SKM-1 (cell line): ENCODE data around the gene M1AP.
A peak's percentile ranks its signal among the peaks of the same experiment; 100 is the strongest.

Experiments
- DNase-seq: peaks from one replicate; lab custom pipeline; 2025; ENCODE audit not compliant: unreplicated experiment; lab: John Stamatoyannopoulos, UW

M1AP gene

GRCh38 chr2:74648009-74648443 lies at the start of gene M1AP:
TSS of gene M1AP (minus strand) at chr2:74648330. CDS start at chr2:74640275, 8,055 bp downstream.
- no peak for DNase-seq

- no peak for DNase-seq
Observed at GRCh38 chr2:74696829-74697228, 48.7 kb upstream of the M1AP start.

GRCh38 chr2:74695663-74696062 lies 47.5 kb upstream of the M1AP start:
- DNase-seq, result no peak

DNA sequence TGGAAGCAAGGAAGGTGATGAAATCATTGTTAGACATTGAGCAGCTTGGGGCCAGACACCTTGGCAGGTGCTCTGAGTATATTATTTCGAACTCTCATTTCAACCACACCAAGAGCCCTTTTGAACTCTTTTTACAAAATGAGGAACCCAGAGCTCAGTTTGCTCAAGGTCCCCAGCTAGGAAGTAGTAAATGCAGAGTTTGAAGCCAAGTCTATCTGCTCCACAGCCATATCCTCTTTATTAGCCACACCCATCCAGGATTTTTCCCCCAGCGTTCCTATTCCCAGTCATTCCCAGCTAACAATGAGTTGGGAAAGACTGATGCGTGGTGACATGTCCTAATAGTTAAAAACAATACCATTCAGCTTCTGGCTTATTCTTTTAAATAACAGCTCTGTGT lies 46.2 kb upstream of the M1AP start:
- peak; percentile 65 for DNase-seq

GRCh38 chr2:74693668-74694067 lies 45.5 kb upstream of the M1AP start:
- no peak for DNase-seq

DNA sequence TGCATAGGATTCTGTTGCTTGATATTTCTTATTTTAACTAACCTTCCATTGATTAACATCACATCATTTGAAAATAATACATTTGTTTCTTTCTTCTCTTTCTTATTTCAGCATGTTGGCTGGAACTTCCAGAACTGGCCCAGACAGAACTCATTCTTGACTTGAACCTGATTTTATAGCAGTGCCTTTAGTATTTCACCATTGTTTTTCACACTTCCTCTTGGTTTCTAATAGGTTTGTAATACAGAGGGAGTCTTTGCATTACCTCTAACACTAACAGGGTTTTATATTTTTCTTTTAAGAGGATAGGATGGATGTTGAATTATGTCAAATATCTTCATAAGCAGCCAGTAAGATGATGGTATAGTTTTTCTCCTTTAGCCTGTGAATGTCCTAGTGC lies 45.1 kb upstream of the M1AP start:
- peak; percentile 17 for DNase-seq

DNA sequence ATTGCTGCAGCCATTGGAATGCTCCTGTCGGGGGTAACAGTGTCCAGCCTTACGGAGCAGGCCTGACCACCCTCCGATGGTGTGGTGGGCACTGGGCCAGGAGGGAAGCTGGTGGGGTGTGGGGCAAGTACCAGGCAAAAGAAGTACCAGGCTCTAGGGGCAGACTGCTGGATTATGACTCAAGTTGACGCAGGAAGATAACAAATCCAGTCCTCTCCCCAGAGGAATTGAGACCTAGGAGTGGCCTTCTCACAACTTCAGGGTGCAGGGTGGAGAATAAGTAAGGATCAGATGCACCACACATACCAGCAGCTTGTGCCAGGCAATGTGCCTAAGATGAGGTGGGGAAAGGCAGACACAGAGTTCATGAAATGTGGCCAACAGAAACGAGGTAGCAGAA lies 43.8 kb upstream of the M1AP start:
- no peak for DNase-seq

DNA sequence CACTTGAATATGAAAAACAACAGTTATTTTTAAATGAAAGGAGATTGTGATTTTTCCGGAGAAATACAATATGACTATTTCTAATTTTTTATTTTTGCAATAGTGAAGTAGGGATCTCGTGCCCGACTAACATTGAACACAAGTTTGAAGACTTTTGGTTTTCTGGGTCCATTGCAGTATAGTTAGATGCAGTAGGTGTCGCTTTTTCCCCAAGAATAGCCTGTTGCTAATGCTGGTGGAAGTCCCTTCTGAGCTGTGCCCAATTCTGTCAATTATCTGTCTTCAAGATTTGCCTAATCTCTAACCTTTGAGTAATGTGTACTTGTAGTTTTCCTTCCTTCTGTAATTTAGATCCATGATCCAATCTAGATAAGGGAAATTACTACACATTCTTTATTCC lies 42.4 kb upstream of the M1AP start:
- peak; percentile 74 for DNase-seq

DNA sequence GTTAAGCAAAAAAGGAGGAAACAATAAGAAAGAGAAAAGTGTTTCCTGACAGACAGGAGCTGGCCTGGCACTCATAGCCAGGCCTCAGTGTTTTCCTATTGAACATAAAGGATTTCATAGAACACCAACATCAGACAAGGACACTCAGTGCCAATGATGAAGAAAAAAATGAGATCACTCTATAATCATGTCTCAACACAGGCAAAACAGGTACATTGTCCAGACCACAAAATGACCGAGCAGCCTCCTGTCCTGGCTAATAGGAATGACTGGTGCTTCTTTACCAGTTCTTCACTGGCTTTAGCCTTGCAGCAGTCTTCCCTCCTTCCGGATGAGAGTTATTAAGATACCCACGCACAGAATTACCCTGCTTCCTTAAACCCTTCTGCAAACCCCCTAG lies 41.5 kb upstream of the M1AP start:
- DNase-seq, result no peak

GRCh38 chr2:74688881-74689280 lies 40.8 kb upstream of the M1AP start:
- DNase-seq, result no peak

DNA sequence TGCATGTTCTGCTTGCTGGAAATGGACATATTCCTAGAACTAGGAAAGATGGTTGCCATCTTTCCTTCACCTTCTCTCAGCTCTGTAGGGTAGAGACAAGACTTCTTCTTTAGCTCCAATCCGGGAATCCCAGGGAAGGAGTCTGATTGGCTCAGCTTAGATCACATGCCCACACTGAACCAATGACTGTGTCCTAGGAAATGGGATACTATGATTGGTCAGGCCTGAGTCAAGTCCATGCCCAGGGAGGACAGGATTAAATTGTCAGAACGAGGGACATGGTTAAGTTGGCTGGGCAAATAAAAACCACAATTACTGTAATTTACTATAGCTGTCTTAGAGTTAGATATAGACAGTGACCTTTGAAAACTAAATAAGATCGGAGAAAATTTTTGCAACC lies 37.3 kb upstream of the M1AP start:
- no peak for DNase-seq

DNA sequence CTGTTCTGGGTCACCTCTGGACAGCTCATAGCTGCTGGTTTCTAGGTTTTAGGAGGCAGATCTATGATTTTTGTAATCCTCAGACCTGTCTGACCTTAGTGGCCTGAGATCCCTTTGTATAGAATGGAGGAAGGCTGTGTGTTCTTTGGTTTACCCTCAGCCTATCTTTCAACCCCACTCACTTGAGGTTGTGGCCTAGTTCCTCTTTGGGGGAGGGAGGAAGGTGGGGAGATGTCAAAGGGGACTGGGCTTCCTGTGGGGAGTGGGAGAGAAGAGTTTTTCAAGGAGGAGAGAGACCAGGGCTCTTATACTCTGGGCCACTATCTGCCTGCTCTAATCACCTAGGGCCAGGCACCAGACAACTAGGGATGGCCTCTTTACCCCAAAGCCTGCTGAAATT lies 34.4 kb upstream of the M1AP start:
- no peak for DNase-seq

DNA sequence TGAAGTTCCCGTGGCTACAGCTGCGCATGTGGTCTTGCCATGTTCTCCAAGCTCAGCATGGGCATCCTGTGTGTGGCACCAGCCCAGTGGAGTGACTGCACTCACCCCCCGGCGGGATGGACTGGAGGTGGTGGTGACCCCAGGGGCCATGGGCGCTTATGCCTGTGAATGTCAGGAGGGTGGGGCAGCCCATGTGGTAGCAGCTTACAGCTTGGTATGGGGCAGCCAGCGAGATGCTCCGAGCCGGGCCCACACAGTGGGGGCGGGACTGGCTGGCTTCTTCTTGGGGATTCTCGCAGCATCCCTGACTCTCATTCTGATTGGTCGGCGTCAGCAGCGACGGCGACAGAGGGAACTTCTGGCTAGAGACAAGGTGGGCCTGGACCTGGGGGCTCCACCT lies 31.5 kb upstream of the M1AP start:
- DNase-seq, result no peak

DNA sequence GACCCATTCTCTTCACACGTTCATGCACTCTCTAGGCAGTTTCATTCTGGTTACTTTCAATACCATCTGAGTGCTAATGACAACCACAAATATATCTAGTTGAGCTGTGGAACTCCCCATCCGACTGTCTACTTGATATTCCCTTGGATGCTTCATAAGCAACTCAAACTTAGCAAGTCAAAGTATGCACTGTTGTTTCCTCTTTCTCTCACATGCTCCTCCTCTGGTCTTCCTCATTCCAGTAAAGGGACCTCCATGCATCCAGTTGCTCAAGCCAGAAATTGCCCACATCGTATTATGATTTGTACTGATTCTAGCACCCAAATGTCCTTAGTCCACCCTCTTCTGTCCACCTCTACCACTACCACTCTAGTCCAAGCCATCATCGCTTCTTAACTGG lies 28.2 kb upstream of the M1AP start:
- DNase-seq, result no peak

GRCh38 chr2:74675090-74675489 lies 27.0 kb upstream of the M1AP start:
- DNase-seq, result no peak

- DNase-seq, result no peak
Observed at GRCh38 chr2:74673826-74674528, 25.8 kb upstream of the M1AP start.

GRCh38 chr2:74671479-74671878 lies 23.3 kb upstream of the M1AP start:
- no peak for DNase-seq

GRCh38 chr2:74670263-74670662 lies 22.1 kb upstream of the M1AP start:
- DNase-seq, result no peak

- DNase-seq, result no peak
Observed at GRCh38 chr2:74668087-74668486, 20.0 kb upstream of the M1AP start.

- no peak for DNase-seq
Observed at GRCh38 chr2:74659462-74659861, 11.3 kb upstream of the M1AP start.

- DNase-seq, result no peak
Observed at GRCh38 chr2:74658516-74658915, 10.4 kb upstream of the M1AP start.

DNA sequence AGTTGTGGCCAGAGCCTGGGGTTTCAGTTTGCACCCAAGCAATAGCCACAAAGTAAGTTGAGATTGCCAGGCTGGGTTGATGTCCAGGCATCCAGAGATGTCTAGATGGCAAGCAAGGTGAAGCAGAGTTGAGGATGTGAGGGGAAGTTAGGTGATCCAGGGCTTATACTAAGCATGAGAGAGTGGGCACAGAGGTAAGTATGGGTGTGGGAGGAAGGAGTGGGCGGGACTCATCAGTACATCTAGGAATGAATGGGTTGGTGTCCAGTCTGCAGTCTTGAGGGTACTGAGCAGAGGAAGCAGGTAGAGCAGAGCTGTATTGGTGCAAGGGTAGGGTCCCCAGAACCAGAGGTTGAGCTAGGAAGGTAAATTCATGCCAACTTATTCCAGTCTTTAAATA lies 7.4 kb upstream of the M1AP start:
- no peak for DNase-seq
